Measurements from ENCODE around the gene DAB2IP.

The DAB2IP gene

GRCh38 chr9:121718084-121718483, 66.7 kb downstream of the DAB2IP start:
- H3K27ac ChIP-seq (ENCODE audit: insufficient read depth in 1 of 2, low read depth in 1 of 2, low read length in 2 of 2, poor library complexity in 1 of 2, severe bottlenecking in 2 of 2): no peak overlapping the region
- CTCF ChIA-PET: no interaction called here
- POLR2A ChIA-PET: no interaction called here
- no peaks in the 10 kb centered on the region for H3K9me3 ChIP-seq (ENCODE audit: control extremely low read depth in 1 of 5, control insufficient read depth in 4 of 5, insufficient read depth in 2 of 5, low read depth in 1 of 5, low read length in 4 of 5)
- no peaks in the 10 kb centered on the region for H3K36me3 ChIP-seq (ENCODE audit: control insufficient read depth in 4 of 4, insufficient read depth in 4 of 4, low read length in 3 of 4)
- peaks cover 0 to 20% (median 1%) of the 10 kb centered on the region in 4 experiments for H3K4me1 ChIP-seq (ENCODE audit: control extremely low read depth in 1 of 4, control insufficient read depth in 4 of 4, insufficient read depth in 4 of 4, low read length in 3 of 4)
- no peak for DNase-seq
- 95% methylated on average over 12 of the region's 16 CpGs for WGBS (ENCODE audit: insufficient coverage)
- no peaks in the 10 kb centered on the region for H3K27me3 ChIP-seq (replicated peaks in 2 of 5; ENCODE audit: control insufficient read depth in 4 of 5, insufficient read depth in 5 of 5, low read length in 4 of 5)
- H3K4me3 ChIP-seq (ENCODE audit: control insufficient read depth in 1 of 7, extremely low read depth in 1 of 7, insufficient read depth in 4 of 7, low read depth in 2 of 7, low read length in 6 of 7): no peak overlapping the region

GRCh38 chr9:121718501-121718900, 67.1 kb downstream of the DAB2IP start:
- POLR2A ChIA-PET: no interaction called here

GRCh38 chr9:121720311-121721057, 69.0 kb downstream of the DAB2IP start:
- no peak overlapping the region for H3K4me3 ChIP-seq (ENCODE audit: control insufficient read depth in 1 of 7, extremely low read depth in 1 of 7, insufficient read depth in 4 of 7, low read depth in 2 of 7, low read length in 6 of 7)
- CTCF ChIA-PET: interaction anchor here (1.0 to 2.7 kb wide), 4 partner anchors 11 to 37 kb away, joined by 3 to 9 read pairs (median 5); no protein-coding TSS in a partner anchor
- no peaks in the 10 kb centered on the region for H3K36me3 ChIP-seq (ENCODE audit: control insufficient read depth in 4 of 4, insufficient read depth in 4 of 4, low read length in 3 of 4)
- peaks cover 0 to 20% (median 1%) of the 10 kb centered on the region in 4 experiments for H3K4me1 ChIP-seq (ENCODE audit: control extremely low read depth in 1 of 4, control insufficient read depth in 4 of 4, insufficient read depth in 4 of 4, low read length in 3 of 4)
- DNase-seq: no peak
- no peaks in the 10 kb centered on the region for H3K9me3 ChIP-seq (ENCODE audit: control extremely low read depth in 1 of 5, control insufficient read depth in 4 of 5, insufficient read depth in 2 of 5, low read depth in 1 of 5, low read length in 4 of 5)
- H3K27me3 ChIP-seq (replicated peaks in 2 of 5; ENCODE audit: control insufficient read depth in 4 of 5, insufficient read depth in 5 of 5, low read length in 4 of 5): peaks cover 0 to 2% (median 0%) of the 10 kb centered on the region in 5 experiments
- POLR2A ChIA-PET: no interaction called here
- WGBS (ENCODE audit: insufficient coverage): 71% methylated on average over 7 of the region's 7 CpGs
- H3K27ac ChIP-seq (ENCODE audit: insufficient read depth in 1 of 2, low read depth in 1 of 2, low read length in 2 of 2, poor library complexity in 1 of 2, severe bottlenecking in 2 of 2): no peak overlapping the region

More at GRCh38 chr9:121718501-121718900, 67.1 kb downstream of the DAB2IP start:
- Histone ChIP-seq H3K4me3 (ENCODE audit: control insufficient read depth in 1 of 7, extremely low read depth in 1 of 7, insufficient read depth in 4 of 7, low read depth in 2 of 7, low read length in 6 of 7) (no peak overlapping the region), H3K36me3 (ENCODE audit: control insufficient read depth in 4 of 4, insufficient read depth in 4 of 4, low read length in 3 of 4) (no peaks in the 10 kb centered on the region), H3K27me3 (replicated peaks in 2 of 5; ENCODE audit: control insufficient read depth in 4 of 5, insufficient read depth in 5 of 5, low read length in 4 of 5) (no peaks in the 10 kb centered on the region), H3K27ac (ENCODE audit: insufficient read depth in 1 of 2, low read depth in 1 of 2, low read length in 2 of 2, poor library complexity in 1 of 2, severe bottlenecking in 2 of 2) (no peak overlapping the region), H3K9me3 (ENCODE audit: control extremely low read depth in 1 of 5, control insufficient read depth in 4 of 5, insufficient read depth in 2 of 5, low read depth in 1 of 5, low read length in 4 of 5) (no peaks in the 10 kb centered on the region), H3K4me1 (ENCODE audit: control extremely low read depth in 1 of 4, control insufficient read depth in 4 of 4, insufficient read depth in 4 of 4, low read length in 3 of 4) (peaks cover 0 to 20% (median 1%) of the 10 kb centered on the region in 4 experiments)
- CTCF ChIA-PET: interaction anchor here (1.0 to 2.7 kb wide), 2 partner anchors 10 to 17 kb away, joined by 3 to 9 read pairs; no protein-coding TSS in a partner anchor
- DNase-seq: no peak
- 98% methylated on average over 5 of the region's 6 CpGs for whole genome bisulfite sequencing (ENCODE audit: insufficient coverage)

GRCh38 chr9:121721058-121721350, 69.6 kb downstream of the DAB2IP start:
- CTCF ChIA-PET: interaction anchor here (1.0 to 2.7 kb wide), 5 partner anchors 12 to 38 kb away, joined by 3 to 9 read pairs (median 5); no protein-coding TSS in a partner anchor

GRCh38 chr9:121721770-121722169, 70.3 kb downstream of the DAB2IP start:
- Histone ChIP-seq H3K9me3 (ENCODE audit: control extremely low read depth in 1 of 5, control insufficient read depth in 4 of 5, insufficient read depth in 2 of 5, low read depth in 1 of 5, low read length in 4 of 5) (no peaks in the 10 kb centered on the region), H3K4me3 (ENCODE audit: control insufficient read depth in 1 of 7, extremely low read depth in 1 of 7, insufficient read depth in 4 of 7, low read depth in 2 of 7, low read length in 6 of 7) (no peak overlapping the region), H3K4me1 (ENCODE audit: control extremely low read depth in 1 of 4, control insufficient read depth in 4 of 4, insufficient read depth in 4 of 4, low read length in 3 of 4) (peaks cover 0 to 20% (median 1%) of the 10 kb centered on the region in 4 experiments), H3K36me3 (ENCODE audit: control insufficient read depth in 4 of 4, insufficient read depth in 4 of 4, low read length in 3 of 4) (no peaks in the 10 kb centered on the region), H3K27ac (ENCODE audit: insufficient read depth in 1 of 2, low read depth in 1 of 2, low read length in 2 of 2, poor library complexity in 1 of 2, severe bottlenecking in 2 of 2) (no peak overlapping the region), H3K27me3 (replicated peaks in 2 of 5; ENCODE audit: control insufficient read depth in 4 of 5, insufficient read depth in 5 of 5, low read length in 4 of 5) (peaks cover 0 to 2% (median 0%) of the 10 kb centered on the region in 5 experiments)
- POLR2A ChIA-PET: no interaction called here
- CTCF ChIA-PET: interaction anchor here (1.1 to 1.5 kb wide), 4 partner anchors 19 to 38 kb away, joined by 3 to 6 read pairs (median 4); no protein-coding TSS in a partner anchor
- no peak for DNase-seq
- 100% methylated on average over 6 of the region's 7 CpGs for WGBS (ENCODE audit: insufficient coverage)

More at GRCh38 chr9:121721058-121721350, 69.6 kb downstream of the DAB2IP start:
- H3K4me1 ChIP-seq (ENCODE audit: control extremely low read depth in 1 of 4, control insufficient read depth in 4 of 4, insufficient read depth in 4 of 4, low read length in 3 of 4): peaks cover 0 to 20% (median 1%) of the 10 kb centered on the region in 4 experiments
- H3K27ac ChIP-seq (ENCODE audit: insufficient read depth in 1 of 2, low read depth in 1 of 2, low read length in 2 of 2, poor library complexity in 1 of 2, severe bottlenecking in 2 of 2): no peak overlapping the region
- POLR2A ChIA-PET: no interaction called here
- no peaks in the 10 kb centered on the region for H3K36me3 ChIP-seq (ENCODE audit: control insufficient read depth in 4 of 4, insufficient read depth in 4 of 4, low read length in 3 of 4)
- WGBS (ENCODE audit: insufficient coverage): 50% methylated on average over 1 of the region's 1 CpG
- H3K27me3 ChIP-seq (replicated peaks in 2 of 5; ENCODE audit: control insufficient read depth in 4 of 5, insufficient read depth in 5 of 5, low read length in 4 of 5): peaks cover 0 to 2% (median 0%) of the 10 kb centered on the region in 5 experiments
- H3K4me3 ChIP-seq (ENCODE audit: control insufficient read depth in 1 of 7, extremely low read depth in 1 of 7, insufficient read depth in 4 of 7, low read depth in 2 of 7, low read length in 6 of 7): no peak overlapping the region
- no peaks in the 10 kb centered on the region for H3K9me3 ChIP-seq (ENCODE audit: control extremely low read depth in 1 of 5, control insufficient read depth in 4 of 5, insufficient read depth in 2 of 5, low read depth in 1 of 5, low read length in 4 of 5)
- DNase-seq: no peak

GRCh38 chr9:121725008-121725775, 73.8 kb downstream of the DAB2IP start:
- no peak for DNase-seq
- peaks cover 0 to 20% (median 1%) of the 10 kb centered on the region in 4 experiments for H3K4me1 ChIP-seq (ENCODE audit: control extremely low read depth in 1 of 4, control insufficient read depth in 4 of 4, insufficient read depth in 4 of 4, low read length in 3 of 4)
- peaks cover 0 to 4% (median 0%) of the 10 kb centered on the region in 5 experiments for H3K27me3 ChIP-seq (replicated peaks in 2 of 5; ENCODE audit: control insufficient read depth in 4 of 5, insufficient read depth in 5 of 5, low read length in 4 of 5)
- CTCF ChIA-PET: no interaction called here
- WGBS (ENCODE audit: insufficient coverage): 96% methylated on average over 19 of the region's 21 CpGs
- H3K27ac ChIP-seq (ENCODE audit: insufficient read depth in 1 of 2, low read depth in 1 of 2, low read length in 2 of 2, poor library complexity in 1 of 2, severe bottlenecking in 2 of 2): no peak overlapping the region
- H3K4me3 ChIP-seq (ENCODE audit: control insufficient read depth in 1 of 7, extremely low read depth in 1 of 7, insufficient read depth in 4 of 7, low read depth in 2 of 7, low read length in 6 of 7): no peak overlapping the region
- H3K9me3 ChIP-seq (ENCODE audit: control extremely low read depth in 1 of 5, control insufficient read depth in 4 of 5, insufficient read depth in 2 of 5, low read depth in 1 of 5, low read length in 4 of 5): no peaks in the 10 kb centered on the region
- no peaks in the 10 kb centered on the region for H3K36me3 ChIP-seq (ENCODE audit: control insufficient read depth in 4 of 4, insufficient read depth in 4 of 4, low read length in 3 of 4)
- POLR2A ChIA-PET: no interaction called here
